Mammary epithelial cell (primary cell): ENCODE results near the gene KLK6.

ENCODE experiments used
- EZH2 ChIP-seq: IDR thresholded peaks from 2 replicates; pipeline ENCODE4 v1.6.1; 2012; ENCODE audit warnings: low read length, inconsistent platforms, borderline replicate concordance
- TF ChIP-seq, protein P1 (sequence below), 2 donors: IDR thresholded peaks in 1 of 2; conservative IDR thresholded peaks in 1 of 2; 2 replicates each; pipeline ENCODE4 v1.5.1; 2011 to 2012; ENCODE audit warnings: inconsistent platforms in 2 of 2, low read length in 2 of 2, mild to moderate bottlenecking in 2 of 2, control low read depth in 1 of 2, low read depth in 1 of 2; ENCODE audit not compliant: insufficient read depth in 1 of 2; ENCODE audit errors: extremely low read depth in 1 of 2

DNA sequence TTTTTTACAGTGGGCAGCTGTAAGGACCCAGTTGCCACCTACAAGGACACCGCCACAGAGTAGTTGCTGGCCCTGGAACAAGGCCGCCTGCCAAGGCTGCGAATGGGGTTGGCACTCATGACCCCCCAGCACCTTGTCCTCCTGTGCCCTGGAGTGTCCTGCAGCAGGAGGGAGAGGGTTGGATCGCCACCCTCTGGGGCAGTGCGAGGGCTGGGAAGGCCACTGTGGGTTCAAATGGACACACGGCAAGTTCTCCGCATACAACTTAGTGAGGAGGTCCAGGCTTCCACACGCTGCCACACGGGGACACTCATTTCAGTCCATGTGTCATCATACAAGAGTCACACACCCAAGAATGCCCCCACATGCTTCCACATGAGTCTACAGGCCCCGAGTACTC lies 31.0 kb upstream of the KLK6 start:
- TF ChIP-seq, protein P1, sequence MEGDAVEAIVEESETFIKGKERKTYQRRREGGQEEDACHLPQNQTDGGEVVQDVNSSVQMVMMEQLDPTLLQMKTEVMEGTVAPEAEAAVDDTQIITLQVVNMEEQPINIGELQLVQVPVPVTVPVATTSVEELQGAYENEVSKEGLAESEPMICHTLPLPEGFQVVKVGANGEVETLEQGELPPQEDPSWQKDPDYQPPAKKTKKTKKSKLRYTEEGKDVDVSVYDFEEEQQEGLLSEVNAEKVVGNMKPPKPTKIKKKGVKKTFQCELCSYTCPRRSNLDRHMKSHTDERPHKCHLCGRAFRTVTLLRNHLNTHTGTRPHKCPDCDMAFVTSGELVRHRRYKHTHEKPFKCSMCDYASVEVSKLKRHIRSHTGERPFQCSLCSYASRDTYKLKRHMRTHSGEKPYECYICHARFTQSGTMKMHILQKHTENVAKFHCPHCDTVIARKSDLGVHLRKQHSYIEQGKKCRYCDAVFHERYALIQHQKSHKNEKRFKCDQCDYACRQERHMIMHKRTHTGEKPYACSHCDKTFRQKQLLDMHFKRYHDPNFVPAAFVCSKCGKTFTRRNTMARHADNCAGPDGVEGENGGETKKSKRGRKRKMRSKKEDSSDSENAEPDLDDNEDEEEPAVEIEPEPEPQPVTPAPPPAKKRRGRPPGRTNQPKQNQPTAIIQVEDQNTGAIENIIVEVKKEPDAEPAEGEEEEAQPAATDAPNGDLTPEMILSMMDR (conservative IDR thresholded peaks at IDR 0.05 in 1 of 2, IDR thresholded peaks at IDR 0.05 in 1 of 2; ENCODE audit: extremely low read depth in 1 of 2, insufficient read depth in 1 of 2, low read depth in 1 of 2, low read length in 2 of 2), result no peak
- TF ChIP-seq EZH2, result no peak
